DOHH2 (cell line): Measurements from ENCODE around the gene RPP30.

ENCODE experiments used
- H3F3A ChIP-seq: fragments of 200-600 bp; sonication (generic), shearing (Covaris generic); 2 replicates; pipeline ENCODE4 v1.6.0; 2016; ENCODE audit warnings: antibody characterized with exemption, mild to moderate bottlenecking; ENCODE audit not compliant: control insufficient read depth, insufficient read depth
- H3K27ac ChIP-seq: fragments of 200-600 bp; sonication (generic); 2 replicates; pipeline ENCODE4 v1.5.1; 2014; ENCODE audit warnings: low read depth, mild to moderate bottlenecking, low read length, moderate library complexity
- H3K27me3 ChIP-seq: fragments of 200-600 bp; sonication (generic); 2 replicates; pipeline ENCODE4 v1.6.1; 2014; ENCODE audit warnings: mild to moderate bottlenecking, low read length, mixed read lengths; ENCODE audit not compliant: control insufficient read depth
- H3K36me3 ChIP-seq: fragments of 200-600 bp; sonication (generic); 2 replicates; pipeline ENCODE4 v1.6.1; 2014; ENCODE audit warnings: mild to moderate bottlenecking, low read length, moderate library complexity, mixed read lengths; ENCODE audit not compliant: control insufficient read depth
- H3K4me1 ChIP-seq: fragments of 200-600 bp; sonication (generic); 2 replicates; pipeline ENCODE4 v1.6.1; 2014; ENCODE audit warnings: mild to moderate bottlenecking, low read length, mixed read lengths; ENCODE audit not compliant: control insufficient read depth
- H3K4me2 ChIP-seq: fragments of 200-600 bp; sonication (generic); 2 replicates; pipeline ENCODE4 v1.6.0; 2014; ENCODE audit warnings: mild to moderate bottlenecking, low read length, moderate library complexity
- H3K4me3 ChIP-seq: fragments of 200-600 bp; sonication (generic); 2 replicates; pipeline ENCODE4 v1.5.1; 2014; ENCODE audit warnings: mild to moderate bottlenecking, low read length, mixed read lengths
- H3K79me2 ChIP-seq: fragments of 200-600 bp; sonication (generic); 2 replicates; pipeline ENCODE4 v1.6.1; 2014; ENCODE audit warnings: mild to moderate bottlenecking, low read length, mixed read lengths; ENCODE audit not compliant: control insufficient read depth
- H3K9me2 ChIP-seq: fragments of 200-600 bp; sonication (generic); replicated peaks from 2 replicates; pipeline ENCODE4 v1.6.1; 2014; ENCODE audit warnings: mild to moderate bottlenecking, low read length, mixed read lengths; ENCODE audit not compliant: control insufficient read depth
- H3K9me3 ChIP-seq: fragments of 200-600 bp; sonication (generic); 2 replicates; pipeline ENCODE4 v1.6.1; 2014; ENCODE audit warnings: antibody characterized with exemption, low read length, mixed read lengths; ENCODE audit not compliant: control insufficient read depth, insufficient read depth
- H4K20me1 ChIP-seq: fragments of 200-600 bp; sonication (generic); 2 replicates; pipeline ENCODE4 v1.6.0; 2014; ENCODE audit warnings: low read depth, mild to moderate bottlenecking, antibody characterized with exemption, low read length, moderate library complexity; ENCODE audit not compliant: control insufficient read depth, insufficient read depth
- CTCF ChIP-seq: fragments of 200-600 bp; sonication (generic); IDR thresholded peaks from one replicate; pipeline ENCODE4 v1.5.1; 2014; ENCODE audit warnings: antibody characterized with exemption, mild to moderate bottlenecking, low read depth, low read length; ENCODE audit not compliant: poor library complexity, severe bottlenecking
- EZH2phosphoT487 ChIP-seq: fragments of 200-600 bp; sonication (generic); IDR thresholded peaks from 2 replicates; pipeline ENCODE4 v1.6.1; 2017; ENCODE audit warnings: borderline replicate concordance, mild to moderate bottlenecking, antibody characterized with exemption, low read length, moderate library complexity, mixed read lengths

Gene RPP30

GRCh38 chr10:90917238-90917967 is 45.6 kb downstream of the RPP30 start:
- Histone ChIP-seq H3K27me3 (no peaks in the 10 kb centered on the region), H3F3A (no peaks in the 10 kb centered on the region)
- TF ChIP-seq EZH2phosphoT487 (no peak), CTCF (no peak)

GRCh38 chr10:90917968-90918318 is 46.2 kb downstream of the RPP30 start:
- Histone ChIP-seq H3K4me1 (peaks cover 17% of the 10 kb centered on the region), H3K79me2 (no peaks in the 10 kb centered on the region), H3K4me3 (no peak overlapping the region), H3K36me3 (no peaks in the 10 kb centered on the region), H3F3A (no peaks in the 10 kb centered on the region), H4K20me1 (no peaks in the 10 kb centered on the region), H3K4me2 (0 out of 2 replicates have a peak overlapping the region, but pooled peaks have one; percentile 15), H3K27me3 (no peaks in the 10 kb centered on the region), H3K27ac (no peak overlapping the region), H3K9me2 (no peaks in the 10 kb centered on the region), H3K9me3 (no peaks in the 10 kb centered on the region)
- no peak for TF ChIP-seq EZH2phosphoT487
- TF ChIP-seq CTCF = no peak

More at GRCh38 chr10:90917238-90917967, 45.6 kb downstream of the RPP30 start:
- Histone ChIP-seq H3K4me2 (no peak overlapping the region), H3K79me2 (no peaks in the 10 kb centered on the region), H3K9me2 (no peaks in the 10 kb centered on the region), H3K4me3 (no peak overlapping the region), H3K9me3 (no peaks in the 10 kb centered on the region), H3K4me1 (peaks cover 18% of the 10 kb centered on the region), H4K20me1 (no peaks in the 10 kb centered on the region), H3K36me3 (no peaks in the 10 kb centered on the region), H3K27ac (no peak overlapping the region)

- TF ChIP-seq CTCF = no peak
- TF ChIP-seq EZH2phosphoT487 = no peak
- H3K36me3 ChIP-seq = no peaks in the 10 kb centered on the region
- no peak overlapping the region for H3K4me2 ChIP-seq
- no peaks in the 10 kb centered on the region for H3K9me3 ChIP-seq
- H3K9me2 ChIP-seq = no peaks in the 10 kb centered on the region
- no peaks in the 10 kb centered on the region for H3K79me2 ChIP-seq
- H3K27ac ChIP-seq = no peak overlapping the region
- no peaks in the 10 kb centered on the region for H3K27me3 ChIP-seq
- no peaks in the 10 kb centered on the region for H4K20me1 ChIP-seq
- no peak overlapping the region for H3K4me3 ChIP-seq
- peaks cover 17% of the 10 kb centered on the region for H3K4me1 ChIP-seq
- no peaks in the 10 kb centered on the region for H3F3A ChIP-seq
These were observed 48.2 kb downstream of the RPP30 start for GRCh38 chr10:90919683-90920574.
